Measurements from ENCODE around the gene KAZN.

The KAZN gene

GRCh38 chr1:14631421-14631820 is 32.9 kb downstream of the KAZN start:
- no peaks in the 10 kb centered on the region for H3K9me3 ChIP-seq (ENCODE audit: control insufficient read depth, low read depth, low read length)
- H3K36me3 ChIP-seq (ENCODE audit: control insufficient read depth, low read depth, low read length), result no peaks in the 10 kb centered on the region
- H3K27me3 ChIP-seq (ENCODE audit: control insufficient read depth, insufficient read depth, low read length), result no peaks in the 10 kb centered on the region
- H3K4me3 ChIP-seq (ENCODE audit: low read length), result no peak overlapping the region
- no peak overlapping the region for H3K9ac ChIP-seq (ENCODE audit: low read length)
- no peak overlapping the region for H3K27ac ChIP-seq (ENCODE audit: low read length)
- H3K4me1 ChIP-seq (ENCODE audit: control insufficient read depth, low read depth, low read length), result peaks cover 3% of the 10 kb centered on the region

GRCh38 chr1:14634486-14634885 is 36.0 kb downstream of the KAZN start:
- no peak overlapping the region for H3K27ac ChIP-seq (ENCODE audit: low read length)
- no peaks in the 10 kb centered on the region for H3K9me3 ChIP-seq (ENCODE audit: control insufficient read depth, low read depth, low read length)
- no peak overlapping the region for H3K9ac ChIP-seq (ENCODE audit: low read length)
- no peaks in the 10 kb centered on the region for H3K36me3 ChIP-seq (ENCODE audit: control insufficient read depth, low read depth, low read length)
- no peak overlapping the region for H3K4me3 ChIP-seq (ENCODE audit: low read length)
- H3K27me3 ChIP-seq (ENCODE audit: control insufficient read depth, insufficient read depth, low read length), result no peaks in the 10 kb centered on the region
- no peaks in the 10 kb centered on the region for H3K4me1 ChIP-seq (ENCODE audit: control insufficient read depth, low read depth, low read length)

- Histone ChIP-seq H3K27ac (ENCODE audit: low read length) (no peak overlapping the region), H3K4me3 (ENCODE audit: low read length) (no peak overlapping the region), H3K9ac (ENCODE audit: low read length) (no peak overlapping the region), H3K36me3 (ENCODE audit: control insufficient read depth, low read depth, low read length) (no peaks in the 10 kb centered on the region), H3K4me1 (ENCODE audit: control insufficient read depth, low read depth, low read length) (no peaks in the 10 kb centered on the region), H3K9me3 (ENCODE audit: control insufficient read depth, low read depth, low read length) (no peaks in the 10 kb centered on the region), H3K27me3 (ENCODE audit: control insufficient read depth, insufficient read depth, low read length) (no peaks in the 10 kb centered on the region)
These were observed 36.9 kb downstream of the KAZN start for GRCh38 chr1:14635421-14635820.

GRCh38 chr1:14636897-14637632 is 38.6 kb downstream of the KAZN start:
- no peaks in the 10 kb centered on the region for H3K27me3 ChIP-seq (ENCODE audit: control insufficient read depth, insufficient read depth, low read length)
- H3K9ac ChIP-seq (ENCODE audit: low read length), result no peak overlapping the region
- no peaks in the 10 kb centered on the region for H3K9me3 ChIP-seq (ENCODE audit: control insufficient read depth, low read depth, low read length)
- H3K4me1 ChIP-seq (ENCODE audit: control insufficient read depth, low read depth, low read length), result no peaks in the 10 kb centered on the region
- no peak overlapping the region for H3K27ac ChIP-seq (ENCODE audit: low read length)
- H3K36me3 ChIP-seq (ENCODE audit: control insufficient read depth, low read depth, low read length), result no peaks in the 10 kb centered on the region
- no peak overlapping the region for H3K4me3 ChIP-seq (ENCODE audit: low read length)

- Histone ChIP-seq H3K27ac (ENCODE audit: low read length) (no peak overlapping the region), H3K4me3 (ENCODE audit: low read length) (no peak overlapping the region), H3K9ac (ENCODE audit: low read length) (no peak overlapping the region), H3K36me3 (ENCODE audit: control insufficient read depth, low read depth, low read length) (no peaks in the 10 kb centered on the region), H3K9me3 (ENCODE audit: control insufficient read depth, low read depth, low read length) (no peaks in the 10 kb centered on the region), H3K4me1 (ENCODE audit: control insufficient read depth, low read depth, low read length) (no peaks in the 10 kb centered on the region), H3K27me3 (ENCODE audit: control insufficient read depth, insufficient read depth, low read length) (no peaks in the 10 kb centered on the region)
These were observed 41.0 kb downstream of the KAZN start for GRCh38 chr1:14639291-14640050.

- no peaks in the 10 kb centered on the region for H3K27me3 ChIP-seq (ENCODE audit: control insufficient read depth, insufficient read depth, low read length)
- H3K4me3 ChIP-seq (ENCODE audit: low read length), result no peak overlapping the region
- no peaks in the 10 kb centered on the region for H3K4me1 ChIP-seq (ENCODE audit: control insufficient read depth, low read depth, low read length)
- H3K36me3 ChIP-seq (ENCODE audit: control insufficient read depth, low read depth, low read length), result no peaks in the 10 kb centered on the region
- H3K27ac ChIP-seq (ENCODE audit: low read length), result no peak overlapping the region
- H3K9me3 ChIP-seq (ENCODE audit: control insufficient read depth, low read depth, low read length), result peaks cover 3% of the 10 kb centered on the region
- H3K9ac ChIP-seq (ENCODE audit: low read length), result no peak overlapping the region
These were observed 44.2 kb downstream of the KAZN start for GRCh38 chr1:14642712-14643111.

GRCh38 chr1:14646973-14647372 is 48.5 kb downstream of the KAZN start:
- no peaks in the 10 kb centered on the region for H3K36me3 ChIP-seq (ENCODE audit: control insufficient read depth, low read depth, low read length)
- no peaks in the 10 kb centered on the region for H3K4me1 ChIP-seq (ENCODE audit: control insufficient read depth, low read depth, low read length)
- H3K4me3 ChIP-seq (ENCODE audit: low read length), result no peak overlapping the region
- H3K27me3 ChIP-seq (ENCODE audit: control insufficient read depth, insufficient read depth, low read length), result no peaks in the 10 kb centered on the region
- H3K9me3 ChIP-seq (ENCODE audit: control insufficient read depth, low read depth, low read length), result peaks cover 3% of the 10 kb centered on the region
- no peak overlapping the region for H3K9ac ChIP-seq (ENCODE audit: low read length)
- no peak overlapping the region for H3K27ac ChIP-seq (ENCODE audit: low read length)

GRCh38 chr1:14647777-14648176 is 49.3 kb downstream of the KAZN start:
- H3K36me3 ChIP-seq (ENCODE audit: control insufficient read depth, low read depth, low read length), result no peaks in the 10 kb centered on the region
- H3K27ac ChIP-seq (ENCODE audit: low read length), result no peak overlapping the region
- peaks cover 3% of the 10 kb centered on the region for H3K9me3 ChIP-seq (ENCODE audit: control insufficient read depth, low read depth, low read length)
- H3K27me3 ChIP-seq (ENCODE audit: control insufficient read depth, insufficient read depth, low read length), result no peaks in the 10 kb centered on the region
- no peaks in the 10 kb centered on the region for H3K4me1 ChIP-seq (ENCODE audit: control insufficient read depth, low read depth, low read length)
- no peak overlapping the region for H3K4me3 ChIP-seq (ENCODE audit: low read length)
- no peak overlapping the region for H3K9ac ChIP-seq (ENCODE audit: low read length)

- no peaks in the 10 kb centered on the region for H3K4me1 ChIP-seq (ENCODE audit: control insufficient read depth, low read depth, low read length)
- H3K36me3 ChIP-seq (ENCODE audit: control insufficient read depth, low read depth, low read length), result no peaks in the 10 kb centered on the region
- no peak overlapping the region for H3K27ac ChIP-seq (ENCODE audit: low read length)
- H3K27me3 ChIP-seq (ENCODE audit: control insufficient read depth, insufficient read depth, low read length), result no peaks in the 10 kb centered on the region
- H3K9me3 ChIP-seq (ENCODE audit: control insufficient read depth, low read depth, low read length), result peaks cover 3% of the 10 kb centered on the region
- H3K9ac ChIP-seq (ENCODE audit: low read length), result no peak overlapping the region
- H3K4me3 ChIP-seq (ENCODE audit: low read length), result no peak overlapping the region
These were observed 49.9 kb downstream of the KAZN start for GRCh38 chr1:14648391-14648790.

GRCh38 chr1:14648896-14649855 is 50.7 kb downstream of the KAZN start:
- H3K9ac ChIP-seq (ENCODE audit: low read length), result no peak overlapping the region
- no peak overlapping the region for H3K4me3 ChIP-seq (ENCODE audit: low read length)
- no peaks in the 10 kb centered on the region for H3K36me3 ChIP-seq (ENCODE audit: control insufficient read depth, low read depth, low read length)
- H3K4me1 ChIP-seq (ENCODE audit: control insufficient read depth, low read depth, low read length), result no peaks in the 10 kb centered on the region
- no peak overlapping the region for H3K27ac ChIP-seq (ENCODE audit: low read length)
- H3K9me3 ChIP-seq (ENCODE audit: control insufficient read depth, low read depth, low read length), result peaks cover 3% of the 10 kb centered on the region
- H3K27me3 ChIP-seq (ENCODE audit: control insufficient read depth, insufficient read depth, low read length), result no peaks in the 10 kb centered on the region

GRCh38 chr1:14649976-14650375 is 51.5 kb downstream of the KAZN start:
- Histone ChIP-seq H3K27ac (ENCODE audit: low read length) (no peak overlapping the region), H3K27me3 (ENCODE audit: control insufficient read depth, insufficient read depth, low read length) (no peaks in the 10 kb centered on the region), H3K4me3 (ENCODE audit: low read length) (no peak overlapping the region), H3K9me3 (ENCODE audit: control insufficient read depth, low read depth, low read length) (no peaks in the 10 kb centered on the region), H3K36me3 (ENCODE audit: control insufficient read depth, low read depth, low read length) (no peaks in the 10 kb centered on the region), H3K4me1 (ENCODE audit: control insufficient read depth, low read depth, low read length) (no peaks in the 10 kb centered on the region), H3K9ac (ENCODE audit: low read length) (no peak overlapping the region)

Data from iPS-18a (cell line).